ENCODE data around the gene ANKRD37. TPM values are rescaled to one million over a fixed set of nuclear protein-coding genes. Genes with fewer than 3 reads are reported as not detected.
A peak's percentile ranks its signal among the peaks of the same experiment; 100 is the strongest.

Gene ANKRD37
- total and polyA plus RNA-seq, 7 donors: 8.9 to 28.8 (median 12.2) TPM

DNA sequence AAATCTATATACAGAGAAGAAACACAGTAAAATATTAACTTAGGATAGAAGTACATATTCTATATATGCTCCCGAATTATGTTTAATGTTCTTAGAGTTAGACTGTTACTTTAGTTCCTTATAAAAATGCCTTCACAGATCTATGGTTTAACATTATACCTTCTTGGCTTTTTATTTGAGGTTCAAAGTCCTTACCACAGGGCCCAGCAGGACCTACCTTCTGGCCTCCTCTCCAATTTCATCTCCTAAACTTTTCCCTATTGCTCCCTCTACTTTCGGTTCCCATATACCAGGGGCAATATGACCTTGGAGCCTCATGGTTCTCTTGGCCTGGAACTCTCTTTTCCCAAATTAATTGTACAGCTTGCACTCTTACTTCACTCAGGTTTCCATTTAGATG is 11.8 kb downstream of the ANKRD37 start:
- Histone ChIP-seq H3K9me3 (no peaks in the 10 kb centered on the region), H3K36me3 (peaks cover 3 to 87% (median 20%) of the 10 kb centered on the region in 4 donors), H3K27me3 (no peaks in the 10 kb centered on the region)

DNA sequence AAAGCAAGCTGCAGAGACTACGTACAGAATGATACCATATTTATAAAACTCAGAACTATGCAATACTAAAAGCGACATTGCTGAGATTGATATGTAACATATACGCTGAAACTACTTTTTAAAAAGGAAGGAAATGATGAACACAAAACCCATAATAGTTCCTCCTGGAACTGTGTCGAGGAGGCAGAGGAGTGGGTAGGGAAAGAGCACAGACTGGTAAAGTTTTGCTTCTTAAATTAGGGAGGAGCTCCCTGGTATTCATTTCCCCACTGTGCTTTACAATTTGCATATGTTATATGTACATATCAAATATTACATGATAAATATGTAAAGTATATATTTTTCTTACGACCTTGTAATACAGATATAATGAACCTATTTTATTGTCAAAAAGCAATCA is 15.2 kb downstream of the ANKRD37 start:
- Histone ChIP-seq H3K27ac (no peak overlapping the region), H3K36me3 (peaks cover 10 to 87% (median 20%) of the 10 kb centered on the region in 4 donors)

More for the DNA sequence above, 11.8 kb downstream of the ANKRD37 start:
- intact Hi-C loops (cut with DNase I): no loop called here
- DNase-seq: no peak
- Histone ChIP-seq H3K4me3 (no peak overlapping the region), H3K27ac (no peak overlapping the region), H3K4me1 (no peaks in the 10 kb centered on the region)
- TF ChIP-seq POLR2A (IDR thresholded peaks at IDR 0.05) (no peak), EP300 (IDR thresholded peaks at IDR 0.05) (no peak), POLR2AphosphoS5 (IDR thresholded peaks at IDR 0.05) (no peak)
- TF ChIP-seq, protein P1, sequence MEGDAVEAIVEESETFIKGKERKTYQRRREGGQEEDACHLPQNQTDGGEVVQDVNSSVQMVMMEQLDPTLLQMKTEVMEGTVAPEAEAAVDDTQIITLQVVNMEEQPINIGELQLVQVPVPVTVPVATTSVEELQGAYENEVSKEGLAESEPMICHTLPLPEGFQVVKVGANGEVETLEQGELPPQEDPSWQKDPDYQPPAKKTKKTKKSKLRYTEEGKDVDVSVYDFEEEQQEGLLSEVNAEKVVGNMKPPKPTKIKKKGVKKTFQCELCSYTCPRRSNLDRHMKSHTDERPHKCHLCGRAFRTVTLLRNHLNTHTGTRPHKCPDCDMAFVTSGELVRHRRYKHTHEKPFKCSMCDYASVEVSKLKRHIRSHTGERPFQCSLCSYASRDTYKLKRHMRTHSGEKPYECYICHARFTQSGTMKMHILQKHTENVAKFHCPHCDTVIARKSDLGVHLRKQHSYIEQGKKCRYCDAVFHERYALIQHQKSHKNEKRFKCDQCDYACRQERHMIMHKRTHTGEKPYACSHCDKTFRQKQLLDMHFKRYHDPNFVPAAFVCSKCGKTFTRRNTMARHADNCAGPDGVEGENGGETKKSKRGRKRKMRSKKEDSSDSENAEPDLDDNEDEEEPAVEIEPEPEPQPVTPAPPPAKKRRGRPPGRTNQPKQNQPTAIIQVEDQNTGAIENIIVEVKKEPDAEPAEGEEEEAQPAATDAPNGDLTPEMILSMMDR (IDR thresholded peaks at IDR 0.05): no peak
- WGBS, 2 donors: 56 to 77% methylated on average over 2 of the region's 2 CpGs

DNA sequence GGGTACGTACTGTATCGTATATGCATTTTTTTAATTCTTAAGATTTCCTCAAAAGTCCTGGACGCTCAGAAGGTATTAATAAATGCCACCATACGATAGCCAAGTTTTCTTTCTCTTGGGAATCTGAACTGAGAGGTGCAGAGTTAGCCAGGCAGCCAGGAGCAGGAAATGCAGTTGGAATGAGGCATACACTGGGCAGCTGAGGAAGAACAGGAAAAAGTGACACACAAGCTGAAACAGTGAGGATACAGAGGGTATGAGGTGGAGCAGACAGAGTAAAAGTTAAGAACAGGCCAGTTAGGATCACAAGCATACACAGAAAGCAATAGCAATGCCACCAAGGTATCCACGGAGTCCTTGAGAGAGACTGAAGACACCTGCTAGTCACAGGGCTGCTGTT is 15.8 kb downstream of the ANKRD37 start:
- intact Hi-C loops (cut with DNase I): no loop called here
- TF ChIP-seq EP300 (IDR thresholded peaks at IDR 0.05) (no peak), POLR2AphosphoS5 (IDR thresholded peaks at IDR 0.05) (no peak), POLR2A (IDR thresholded peaks at IDR 0.05) (no peak)
- TF ChIP-seq, protein P1 (IDR thresholded peaks at IDR 0.05): no peak
- H3K27me3 ChIP-seq: no peaks in the 10 kb centered on the region
- no peak for DNase-seq
- no peaks in the 10 kb centered on the region for H3K4me1 ChIP-seq
- peaks cover 10 to 89% (median 24%) of the 10 kb centered on the region in 4 donors for H3K36me3 ChIP-seq
- no peak overlapping the region for H3K4me3 ChIP-seq
- peak overlapping the region in 1 of 4 donors; percentile 11 for H3K27ac ChIP-seq
- no peaks in the 10 kb centered on the region for H3K9me3 ChIP-seq
- WGBS, 2 donors: 95% methylated on average over 5 of the region's 5 CpGs

More for the DNA sequence above, 15.2 kb downstream of the ANKRD37 start:
- no peaks in the 10 kb centered on the region for H3K4me1 ChIP-seq
- DNase-seq: no peak
- H3K9me3 ChIP-seq: no peaks in the 10 kb centered on the region
- H3K4me3 ChIP-seq: no peak overlapping the region
- no peaks in the 10 kb centered on the region for H3K27me3 ChIP-seq
- intact Hi-C loops (cut with DNase I): no loop called here
- TF ChIP-seq POLR2AphosphoS5 (IDR thresholded peaks at IDR 0.05) (no peak), EP300 (IDR thresholded peaks at IDR 0.05) (no peak), POLR2A (IDR thresholded peaks at IDR 0.05) (no peak)
- TF ChIP-seq, protein P1 (IDR thresholded peaks at IDR 0.05): no peak
- WGBS, 2 donors: 81 to 87% methylated on average over 5 of the region's 5 CpGs

DNA sequence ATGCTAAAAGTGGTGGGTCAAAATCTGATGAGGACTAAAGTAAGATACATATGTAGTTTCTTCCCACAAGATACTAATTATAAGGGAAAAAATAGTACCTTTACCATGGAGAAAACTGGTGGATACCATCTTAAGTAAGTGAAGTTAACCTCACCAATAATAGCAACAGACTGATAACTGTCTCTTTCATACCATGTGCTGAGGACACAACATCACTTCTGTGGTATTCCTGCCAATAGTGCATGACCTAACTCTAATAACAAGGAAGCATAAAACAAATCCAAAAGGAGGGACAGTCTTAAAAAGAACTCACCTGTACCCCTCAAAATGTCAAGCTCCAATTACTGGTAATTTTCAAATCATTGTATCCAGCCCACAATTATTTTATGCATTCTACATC is 20.3 kb downstream of the ANKRD37 start:
- intact Hi-C loops (cut with DNase I): no loop called here
- Histone ChIP-seq H3K4me1 (peaks cover 0 to 9% (median 3%) of the 10 kb centered on the region in 4 donors), H3K9me3 (no peaks in the 10 kb centered on the region), H3K4me3 (no peak overlapping the region), H3K27me3 (no peaks in the 10 kb centered on the region), H3K36me3 (peaks cover 8 to 83% (median 21%) of the 10 kb centered on the region in 4 donors), H3K27ac (no peak overlapping the region)
- DNase-seq: no peak
- TF ChIP-seq POLR2A (IDR thresholded peaks at IDR 0.05) (no peak), EP300 (IDR thresholded peaks at IDR 0.05) (no peak)

DNA sequence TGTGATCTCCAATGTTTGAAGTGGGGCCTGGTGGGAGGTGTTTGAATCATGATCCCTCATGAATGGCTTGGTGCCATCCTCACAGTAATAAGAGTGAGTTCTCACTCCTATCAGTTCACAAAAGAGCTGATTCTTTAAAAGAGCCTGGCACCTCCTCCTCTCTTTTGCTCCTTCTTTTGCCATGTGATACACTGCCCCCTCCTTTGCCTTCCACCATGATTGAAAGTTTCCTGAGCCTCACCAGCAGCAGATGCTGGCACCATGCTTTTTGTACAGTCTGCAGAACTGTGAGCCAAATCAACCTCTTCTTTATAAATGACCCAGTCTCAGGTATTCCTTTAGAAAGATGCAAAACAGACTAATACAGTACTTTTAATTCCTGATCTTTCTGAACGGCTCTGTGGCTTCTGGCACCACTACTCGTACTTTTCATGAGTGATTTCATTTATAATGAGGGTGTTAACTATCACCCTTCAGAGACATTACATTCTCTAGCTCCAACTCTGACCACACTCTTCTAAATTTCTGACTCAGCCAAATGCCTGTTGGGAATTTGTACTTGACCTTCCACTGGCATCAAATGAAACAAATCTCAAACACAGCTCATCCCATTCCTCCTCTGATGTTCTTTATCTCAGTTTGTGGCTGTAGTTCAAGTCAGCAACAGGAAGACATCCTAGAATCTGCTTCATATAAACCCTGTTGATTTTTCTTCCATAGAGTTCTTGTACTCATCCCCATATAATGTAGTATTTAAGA is 24.9 kb downstream of the ANKRD37 start:
- no peak overlapping the region for H3K4me3 ChIP-seq
- intact Hi-C loops (cut with DNase I): no loop called here
- H3K4me1 ChIP-seq: peaks cover 0 to 41% (median 19%) of the 10 kb centered on the region in 4 donors
- H3K27ac ChIP-seq: no peak overlapping the region
- H3K27me3 ChIP-seq: no peaks in the 10 kb centered on the region
- 83 to 90% methylated on average over 2 of the region's 2 CpGs for WGBS, 2 donors
- TF ChIP-seq, protein P1 (IDR thresholded peaks at IDR 0.05): no peak
- no peak for TF ChIP-seq POLR2A (IDR thresholded peaks at IDR 0.05)
- TF ChIP-seq POLR2AphosphoS5 (IDR thresholded peaks at IDR 0.05): no peak
- no peak for TF ChIP-seq EP300 (IDR thresholded peaks at IDR 0.05)
- peaks cover 0 to 43% (median 9%) of the 10 kb centered on the region in 4 donors for H3K36me3 ChIP-seq
- no peak for DNase-seq
- H3K9me3 ChIP-seq: no peaks in the 10 kb centered on the region
